T-helper 1 cell (primary cell): Measurements from ENCODE around the gene BPIFB2.

Experiments used
- DNase-seq, 5 donors: peaks; one replicate each; pipeline ENCODE4 v3.0.0-alpha.2; 2012 to 2020

The BPIFB2 gene

DNA sequence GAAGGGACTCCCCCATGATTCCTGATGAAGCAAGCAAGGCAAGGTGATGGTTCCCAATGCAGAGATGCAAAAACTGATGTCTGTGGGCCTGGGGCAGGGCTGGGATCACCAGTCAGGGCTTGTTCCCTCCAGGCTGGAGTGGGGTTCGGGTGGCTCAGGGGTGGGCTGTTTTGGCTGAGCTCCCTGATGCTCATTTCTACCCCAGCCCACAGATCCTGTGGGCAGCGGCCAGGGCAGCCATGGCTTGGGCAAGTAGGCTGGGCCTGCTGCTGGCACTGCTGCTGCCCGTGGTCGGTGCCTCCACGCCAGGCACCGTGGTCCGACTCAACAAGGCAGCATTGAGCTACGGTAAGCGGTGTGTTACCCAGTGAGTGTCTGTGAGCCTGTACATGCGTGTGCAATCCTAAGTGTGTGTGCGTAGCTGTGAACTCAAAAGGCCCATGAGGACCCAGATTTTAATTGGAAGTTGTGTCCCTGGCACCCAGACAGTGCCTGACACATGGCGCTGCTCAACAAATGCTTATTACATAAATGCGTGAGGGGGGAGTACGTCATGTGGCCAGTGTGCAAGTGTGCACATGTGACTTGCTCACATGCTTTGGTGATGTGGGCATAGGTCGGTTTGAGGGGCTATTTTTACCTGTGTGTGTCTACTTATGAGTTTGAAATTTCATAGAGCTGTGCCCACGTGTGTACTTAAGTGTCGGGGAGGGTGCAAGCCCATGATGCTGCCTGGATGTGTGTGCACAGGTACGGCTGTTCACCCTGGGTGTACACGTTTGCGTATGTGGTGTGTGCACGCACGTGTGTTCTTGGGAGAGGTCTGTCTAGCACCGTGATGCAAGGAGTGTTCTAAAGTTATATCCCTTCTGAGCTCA lies 1.1 kb downstream of the BPIFB2 start:
- no peak for DNase-seq

DNA sequence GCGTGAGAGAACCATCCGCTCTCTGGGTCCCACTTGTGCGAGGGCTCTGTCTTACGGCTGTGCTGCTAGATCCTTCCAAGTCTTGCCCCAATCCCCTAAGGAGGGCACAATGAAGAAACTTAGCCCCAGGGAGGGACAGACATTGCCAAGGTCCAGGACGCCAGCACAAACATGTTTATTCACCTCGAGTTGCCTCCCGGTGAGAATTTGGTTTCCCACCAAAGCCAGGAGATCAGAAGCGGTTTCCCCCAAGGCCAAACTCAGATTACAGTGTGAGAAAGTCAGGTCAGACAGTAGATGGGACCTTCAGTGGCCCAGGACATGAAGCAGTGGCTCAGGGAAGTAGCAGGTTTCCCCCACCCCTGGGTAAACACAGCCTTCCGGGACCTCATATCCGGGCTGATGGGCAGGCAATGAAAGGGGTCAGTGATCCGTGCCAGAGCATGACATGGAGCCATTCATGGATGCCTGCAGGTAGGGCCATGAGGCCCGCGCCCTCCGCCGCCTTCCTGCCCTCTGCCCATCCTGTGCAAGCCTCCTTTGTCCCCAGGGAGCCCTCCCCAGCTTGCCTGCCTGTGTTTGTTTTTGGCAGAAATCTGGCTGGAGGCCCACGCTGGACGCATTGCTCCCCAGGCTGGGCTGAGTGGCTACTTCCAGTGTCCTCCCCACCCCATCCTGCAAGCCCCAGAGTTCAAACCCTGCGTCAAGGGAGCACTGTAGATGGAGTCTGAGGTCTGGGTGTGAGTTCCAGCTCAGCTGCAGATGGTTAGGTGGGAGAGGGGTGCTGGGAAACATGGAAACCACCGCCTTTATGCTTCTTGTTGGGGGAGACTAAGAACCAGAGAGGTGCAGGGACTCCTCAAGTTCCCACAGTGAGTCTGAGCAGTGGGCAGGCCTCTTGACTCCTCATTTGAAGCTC lies 2.0 kb downstream of the BPIFB2 start:
- DNase-seq: no peak

DNA sequence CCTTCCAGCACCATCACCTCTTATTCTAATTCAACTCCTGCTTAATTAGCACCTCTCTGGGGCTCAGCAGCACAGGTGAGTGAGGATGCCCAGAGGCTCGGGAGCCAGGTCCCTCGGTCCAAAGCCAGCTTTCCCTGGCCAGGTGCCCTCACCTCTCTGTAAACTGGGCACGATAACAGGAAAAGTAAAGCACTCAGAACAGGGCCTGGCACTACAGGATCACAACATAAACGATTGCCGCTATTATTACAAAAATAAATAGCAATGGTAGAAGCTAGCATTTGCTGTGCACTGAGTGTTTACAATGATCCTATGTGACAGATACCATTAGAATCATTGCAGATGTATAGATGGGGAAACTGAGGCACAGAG lies 2.6 kb downstream of the BPIFB2 start:
- no peak for DNase-seq

DNA sequence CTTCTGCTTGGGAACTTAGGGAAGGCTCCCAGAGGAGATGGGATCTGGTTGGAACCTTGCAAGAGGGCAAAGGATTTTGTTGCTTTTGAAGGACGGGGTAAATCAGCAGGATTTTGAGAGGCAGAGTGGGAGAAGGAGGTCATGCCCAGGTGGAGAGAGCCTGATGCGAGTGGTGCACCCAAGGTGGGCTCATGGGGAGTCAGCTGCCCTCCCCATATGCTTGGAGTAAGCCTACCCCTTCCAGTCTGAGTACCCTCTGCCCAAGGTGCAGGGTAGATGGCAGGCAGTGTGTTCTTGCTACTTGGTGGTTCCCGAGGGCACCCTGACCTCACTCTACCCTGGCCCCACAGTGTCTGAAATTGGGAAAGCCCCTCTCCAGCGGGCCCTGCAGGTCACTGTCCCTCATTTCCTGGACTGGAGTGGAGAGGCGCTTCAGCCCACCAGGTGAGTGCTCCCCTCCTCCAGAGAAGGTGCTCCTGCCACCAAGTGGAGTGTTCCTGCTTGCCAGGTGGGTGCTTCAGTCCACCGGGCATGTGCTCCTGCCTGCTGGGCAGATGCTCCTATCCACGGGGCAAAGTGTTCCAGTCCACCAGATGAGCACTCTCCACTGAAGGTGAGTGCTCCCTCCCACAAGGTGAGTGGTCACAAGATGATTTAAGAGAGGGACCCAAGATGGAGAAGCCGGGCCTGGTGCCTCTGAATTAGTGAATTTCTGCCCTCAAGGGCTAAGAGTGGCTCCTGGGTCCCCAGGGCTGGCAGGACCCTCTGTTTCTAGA lies 3.4 kb downstream of the BPIFB2 start:
- no peak for DNase-seq

DNA sequence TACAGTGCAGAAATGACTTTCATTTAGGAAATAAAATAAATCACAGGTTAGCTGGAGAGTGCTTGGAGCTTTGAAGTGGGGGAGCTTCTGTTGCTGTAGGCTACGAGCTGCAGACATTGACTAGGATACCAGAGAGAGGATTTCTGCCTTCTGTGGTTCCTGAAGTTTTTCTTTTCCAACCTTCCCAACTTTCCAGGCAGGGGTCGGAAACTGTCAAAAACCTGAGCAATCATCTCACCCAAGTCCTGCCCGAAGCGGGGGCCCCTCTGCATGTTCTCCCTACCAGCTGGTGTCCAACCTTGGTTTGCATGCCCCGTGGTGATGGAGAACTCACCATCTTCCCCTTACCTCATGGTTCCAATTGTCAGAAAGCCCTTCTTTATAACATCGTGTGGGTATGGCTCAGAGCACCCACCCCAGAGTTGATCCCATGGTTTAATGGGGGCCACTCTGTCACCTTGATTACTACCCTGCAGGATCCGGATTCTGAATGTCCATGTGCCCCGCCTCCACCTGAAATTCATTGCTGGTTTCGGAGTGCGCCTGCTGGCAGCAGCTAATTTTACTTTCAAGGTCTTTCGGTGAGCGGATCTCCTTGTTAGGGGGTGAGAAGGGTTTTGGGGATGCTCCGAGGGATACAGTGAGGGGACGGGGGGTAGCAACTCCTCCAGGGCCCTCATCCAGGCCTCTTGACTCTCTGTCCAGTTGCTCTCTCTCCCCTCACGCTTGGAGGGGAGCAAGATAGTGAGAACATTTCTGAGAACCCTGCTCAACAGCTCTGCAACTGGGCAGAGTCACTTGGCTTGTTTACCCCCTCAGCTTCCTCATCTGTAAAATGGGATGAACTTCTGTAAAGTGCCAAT lies 5.1 kb downstream of the BPIFB2 start:
- DNase-seq: no peak

DNA sequence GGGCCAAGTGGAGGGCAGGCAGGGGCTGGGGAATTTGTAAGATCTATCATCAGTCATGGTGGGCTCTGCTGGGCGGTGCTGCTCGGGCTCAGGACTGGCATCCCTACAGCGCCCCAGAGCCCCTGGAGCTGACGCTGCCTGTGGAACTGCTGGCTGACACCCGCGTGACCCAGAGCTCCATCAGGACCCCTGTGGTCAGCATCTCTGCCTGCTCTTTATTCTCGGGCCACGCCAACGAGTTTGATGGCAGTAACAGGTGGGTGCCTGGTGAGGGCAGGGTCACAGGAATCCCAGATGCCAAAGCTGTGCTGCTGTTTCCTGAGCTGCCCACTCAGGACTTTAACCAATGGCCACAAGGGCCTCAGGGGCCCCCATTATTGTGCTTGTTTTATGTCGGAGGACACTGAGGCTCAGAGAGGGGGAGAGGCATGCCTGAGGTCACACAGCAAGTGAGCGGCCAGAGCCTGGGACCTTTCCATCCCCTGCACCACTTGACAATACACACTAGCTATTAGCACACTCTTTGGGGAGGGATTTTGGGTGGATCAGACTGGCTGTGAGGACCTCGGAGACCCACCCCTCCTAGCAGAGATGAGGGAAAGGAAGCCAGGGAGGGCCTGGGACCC lies 6.3 kb downstream of the BPIFB2 start:
- no peak for DNase-seq

DNA sequence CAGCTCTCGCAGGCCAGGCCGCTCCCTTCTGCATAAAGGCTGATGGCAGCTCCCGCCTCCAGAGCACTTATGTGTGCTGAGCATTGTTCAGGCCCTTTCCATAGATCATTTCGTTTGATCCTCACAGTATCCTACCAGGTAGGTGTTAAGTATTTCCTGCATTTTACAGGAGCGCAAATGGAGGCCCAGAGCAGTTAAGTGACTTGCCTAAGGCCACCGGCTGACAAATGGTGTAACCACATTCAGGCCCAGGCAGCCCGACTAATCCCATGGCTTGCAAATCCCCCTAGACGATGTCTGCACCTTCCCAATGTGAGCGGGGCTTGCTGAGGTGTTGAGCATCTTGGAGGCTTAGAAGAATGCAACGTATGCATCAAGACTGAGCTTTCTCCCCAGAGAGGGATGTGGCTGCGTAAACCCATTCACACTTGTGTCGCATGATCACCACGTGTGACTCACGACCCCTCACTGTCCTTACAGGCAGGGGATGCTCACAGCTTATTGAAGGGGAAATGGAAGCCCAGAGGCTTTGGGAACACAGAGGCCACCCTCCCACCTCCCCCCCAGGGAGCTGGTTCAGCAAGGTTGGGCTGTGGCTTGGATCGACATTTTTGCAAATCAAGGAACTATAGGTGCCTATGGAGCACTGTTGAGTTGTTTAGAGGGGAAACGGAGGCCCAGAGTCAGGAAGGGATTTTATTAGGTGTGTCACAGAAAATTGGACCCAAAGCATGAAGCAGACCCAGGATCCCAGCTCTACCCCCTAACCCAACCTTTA lies 7.0 kb downstream of the BPIFB2 start:
- DNase-seq: no peak

DNA sequence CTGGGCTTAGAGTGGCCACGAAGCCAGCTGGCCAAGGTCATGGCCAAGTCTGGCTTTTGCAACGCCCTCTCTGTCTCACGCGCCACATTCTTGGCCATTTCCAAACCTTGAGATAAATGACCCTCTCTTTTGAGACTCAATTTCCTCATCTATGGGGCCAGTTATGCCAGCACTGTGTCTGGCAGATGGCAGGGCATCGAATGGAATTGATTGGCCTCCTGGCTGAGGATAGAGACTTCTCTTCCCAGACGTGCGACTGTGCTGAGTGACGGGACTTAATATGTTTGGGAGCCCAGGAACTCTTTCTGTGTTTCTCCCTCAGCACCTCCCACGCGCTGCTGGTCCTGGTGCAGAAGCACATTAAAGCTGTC lies 7.6 kb downstream of the BPIFB2 start:
- DNase-seq: no peak

DNA sequence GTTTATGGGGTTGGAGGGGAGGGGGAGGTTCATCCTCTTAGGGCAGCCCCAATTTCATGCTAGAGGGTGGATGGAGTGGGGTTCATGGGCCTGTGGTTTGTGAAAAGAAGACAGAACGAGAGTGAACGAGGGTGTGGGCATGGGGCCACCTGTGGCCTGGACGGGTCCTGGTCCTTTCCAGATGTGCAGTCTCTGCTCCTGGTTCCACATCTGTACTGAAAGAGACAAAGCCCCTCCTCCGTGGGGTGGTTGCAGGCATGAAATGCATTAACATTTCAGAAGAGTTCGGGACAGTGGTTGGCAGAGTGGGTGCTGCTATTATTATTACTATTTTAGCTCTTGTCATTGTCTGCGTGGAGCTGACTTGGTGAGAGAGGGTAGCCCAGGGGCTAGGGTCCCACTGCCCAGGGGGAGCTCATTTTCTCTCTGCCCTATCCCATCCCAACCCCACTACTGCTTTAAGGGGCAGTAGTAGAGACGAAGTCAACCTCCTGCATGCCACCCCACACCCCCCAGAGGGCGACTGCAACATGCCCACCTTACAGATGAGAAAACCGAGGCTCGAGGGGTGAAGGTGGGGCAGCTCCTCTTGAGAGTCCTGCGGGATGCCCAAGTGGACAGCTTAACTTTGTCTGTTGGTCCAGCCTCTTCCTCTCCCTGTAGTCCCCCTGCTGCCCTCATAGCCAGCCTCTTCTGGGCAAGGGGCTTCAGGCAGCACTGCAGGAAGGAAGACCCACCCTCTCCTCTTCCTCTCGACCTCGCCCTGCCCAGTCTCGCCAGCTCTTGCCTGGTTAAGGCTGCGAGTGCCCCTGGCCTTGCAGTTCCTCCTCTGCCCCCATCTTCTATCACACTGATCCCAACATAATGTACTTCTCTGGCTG lies 8.4 kb downstream of the BPIFB2 start:
- DNase-seq: no peak

DNA sequence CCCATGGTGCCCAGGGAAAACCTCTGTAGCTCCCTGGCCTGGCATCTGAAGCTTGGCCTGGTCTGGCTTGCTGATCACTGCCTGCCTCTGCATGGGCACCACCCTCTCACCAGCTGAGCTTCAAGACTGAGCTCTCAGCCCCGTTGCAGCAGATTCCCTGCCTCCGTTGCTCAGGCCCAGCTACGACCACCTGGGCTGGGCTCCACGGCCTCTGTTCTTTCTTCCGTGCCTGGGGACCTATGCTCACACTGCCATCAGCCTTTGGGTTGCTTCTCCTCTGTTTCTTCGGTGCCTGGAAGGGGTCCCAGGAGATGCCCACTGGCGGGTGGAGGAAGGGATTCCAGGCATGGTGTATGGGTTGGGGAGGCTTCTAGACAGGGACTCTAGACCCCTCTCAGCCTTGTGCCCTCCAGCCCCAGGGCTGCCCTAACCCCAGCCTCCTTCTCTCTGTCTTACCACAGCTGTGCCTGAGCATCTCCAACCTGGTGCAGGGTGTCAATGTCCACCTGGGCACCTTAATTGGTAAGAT lies 9.1 kb downstream of the BPIFB2 start:
- no peak for DNase-seq

DNA sequence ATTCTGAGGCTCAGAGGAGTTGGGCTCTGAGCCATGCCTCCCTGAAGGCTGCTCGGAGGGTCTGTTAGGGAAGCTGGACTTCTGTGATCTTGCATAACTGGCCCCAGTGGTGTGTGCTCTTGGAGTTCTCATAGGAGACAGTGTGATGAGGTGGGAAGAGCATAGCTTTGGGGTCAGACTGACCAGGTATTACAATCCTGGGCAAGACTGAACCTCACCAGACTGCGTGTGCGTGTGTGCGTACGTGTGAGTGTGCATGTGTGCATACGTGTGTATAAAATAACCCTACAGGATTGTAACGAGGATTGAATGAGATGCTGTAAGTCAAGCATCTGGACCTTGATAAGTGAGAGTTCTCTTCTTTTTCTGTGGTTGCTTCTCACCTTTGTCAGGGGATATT lies 10.0 kb downstream of the BPIFB2 start:
- DNase-seq: no peak

DNA sequence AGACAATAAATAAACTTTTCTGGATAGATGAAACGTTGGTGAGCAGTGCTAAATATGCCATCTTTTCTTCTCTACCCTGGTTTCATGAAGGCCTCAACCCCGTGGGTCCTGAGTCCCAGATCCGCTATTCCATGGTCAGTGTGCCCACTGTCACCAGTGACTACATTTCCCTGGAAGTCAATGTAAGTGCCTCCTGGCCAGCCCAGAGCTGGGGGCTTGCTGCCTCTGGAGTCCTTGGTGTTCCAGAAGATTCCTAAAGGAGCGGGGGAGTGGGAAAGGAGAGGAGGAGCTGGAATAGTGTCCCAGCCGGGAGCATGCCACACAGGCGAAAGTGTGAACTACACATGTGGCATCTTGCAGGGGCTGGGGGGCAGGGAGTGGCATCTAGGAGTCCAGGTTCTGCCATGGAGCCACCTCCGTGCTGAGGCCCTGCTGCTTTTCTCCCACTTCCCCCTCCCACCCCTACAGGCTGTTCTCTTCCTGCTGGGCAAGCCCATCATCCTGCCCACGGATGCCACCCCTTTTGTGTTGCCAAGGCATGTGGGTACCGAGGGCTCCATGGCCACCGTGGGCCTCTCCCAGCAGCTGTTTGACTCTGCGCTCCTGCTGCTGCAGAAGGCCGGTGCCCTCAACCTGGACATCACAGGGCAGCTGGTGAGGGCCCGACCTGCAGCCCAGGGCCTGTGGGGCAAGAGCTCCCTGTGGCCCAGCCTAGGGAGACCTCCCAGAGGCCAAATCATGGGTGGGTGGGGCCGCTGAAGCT lies 10.8 kb downstream of the BPIFB2 start:
- no peak for DNase-seq

DNA sequence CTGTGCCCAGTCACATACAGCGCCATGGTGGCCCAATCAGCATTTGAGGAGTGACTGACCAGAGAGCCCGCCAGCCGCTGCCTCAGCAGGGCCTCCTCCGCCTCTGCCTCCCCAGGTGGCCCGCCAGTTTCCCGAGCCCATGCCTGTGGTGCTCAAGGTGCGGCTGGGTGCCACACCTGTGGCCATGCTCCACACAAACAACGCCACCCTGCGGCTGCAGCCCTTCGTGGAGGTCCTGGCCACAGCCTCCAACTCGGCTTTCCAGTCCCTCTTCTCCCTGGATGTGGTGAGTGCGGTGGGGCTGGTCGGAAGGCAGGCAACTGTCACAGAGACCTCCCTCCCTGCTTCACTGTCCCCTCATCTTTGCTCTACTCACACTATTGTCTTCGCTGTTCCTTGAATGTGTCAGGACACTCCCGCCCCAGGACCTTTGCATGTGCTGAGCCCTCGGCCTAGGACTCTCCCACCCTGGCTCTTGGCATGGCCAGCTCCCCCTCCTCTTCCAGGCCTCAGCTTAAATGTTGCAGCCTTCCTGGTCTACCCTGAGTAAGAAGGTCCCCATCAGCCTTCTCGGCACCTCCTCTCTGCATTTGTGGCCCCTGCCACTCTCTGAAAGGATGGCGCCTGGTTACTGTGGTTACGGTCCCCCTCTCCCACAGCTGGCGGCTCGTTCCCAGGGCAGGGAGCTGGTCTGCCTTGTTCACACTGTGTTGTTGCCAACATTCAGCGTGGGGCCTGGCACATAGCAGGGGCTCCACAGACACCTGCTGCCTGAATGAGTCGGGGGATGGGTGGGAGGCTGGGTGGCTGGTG lies 12.2 kb downstream of the BPIFB2 start:
- DNase-seq: no peak

DNA sequence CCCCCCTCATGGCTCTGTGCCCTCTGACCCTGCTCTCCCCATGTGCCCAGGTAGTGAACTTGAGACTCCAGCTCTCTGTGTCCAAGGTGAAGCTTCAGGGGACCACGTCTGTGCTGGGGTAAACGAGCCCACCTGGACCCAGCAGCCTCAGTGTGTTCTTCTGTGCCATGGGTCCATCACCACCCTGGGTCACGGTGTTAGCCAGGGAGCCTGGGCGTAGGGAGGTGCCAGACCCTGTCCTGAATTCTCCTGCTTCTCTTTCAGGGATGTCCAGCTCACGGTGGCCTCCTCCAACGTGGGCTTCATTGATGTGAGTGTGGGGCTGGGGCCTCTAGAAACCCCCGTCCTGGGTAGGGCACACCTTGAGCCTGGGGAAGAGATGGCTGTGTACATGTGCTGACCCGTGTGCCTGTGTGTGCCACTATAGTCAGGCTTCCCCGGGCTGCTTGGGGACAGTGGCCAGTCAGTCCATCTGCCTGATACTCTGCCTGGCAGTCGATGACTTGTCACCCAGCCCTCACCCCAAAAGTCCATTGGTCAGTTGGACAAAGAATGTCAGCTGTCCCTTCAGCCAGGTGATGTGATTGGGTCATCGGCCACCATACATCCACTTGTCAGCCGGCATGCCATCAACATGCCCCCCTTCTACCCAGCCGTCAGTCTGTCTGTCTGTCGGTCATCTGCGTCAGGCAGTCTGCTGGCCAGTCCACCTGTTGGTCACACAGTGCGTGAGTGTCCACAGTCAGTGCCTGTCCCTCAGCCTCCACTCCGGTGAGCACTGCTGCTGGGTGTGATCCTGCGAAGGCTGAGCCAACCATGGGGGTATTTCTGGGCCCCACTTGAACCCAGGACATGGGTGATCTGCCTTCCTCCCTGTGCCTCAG lies 13.0 kb downstream of the BPIFB2 start:
- no peak for DNase-seq

DNA sequence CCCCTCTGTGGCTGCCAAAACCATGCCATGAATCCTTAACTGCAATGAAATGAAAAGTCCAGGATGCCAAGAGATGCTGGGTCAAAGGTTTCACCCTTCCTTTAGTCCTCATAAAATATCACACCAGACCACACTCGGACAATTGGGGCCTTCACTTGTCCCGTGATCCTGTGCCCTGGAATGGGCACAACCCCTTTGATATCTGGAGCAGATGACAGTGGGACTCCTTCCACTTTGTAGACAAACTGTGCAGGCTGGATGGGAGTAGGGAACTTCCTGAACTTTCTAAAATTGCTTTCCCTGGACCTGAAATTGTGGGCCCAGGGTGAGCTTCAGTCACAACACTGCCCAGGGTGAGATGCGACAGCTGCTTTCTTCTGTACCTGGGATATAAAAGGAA lies 14.4 kb downstream of the BPIFB2 start:
- no peak for DNase-seq

DNA sequence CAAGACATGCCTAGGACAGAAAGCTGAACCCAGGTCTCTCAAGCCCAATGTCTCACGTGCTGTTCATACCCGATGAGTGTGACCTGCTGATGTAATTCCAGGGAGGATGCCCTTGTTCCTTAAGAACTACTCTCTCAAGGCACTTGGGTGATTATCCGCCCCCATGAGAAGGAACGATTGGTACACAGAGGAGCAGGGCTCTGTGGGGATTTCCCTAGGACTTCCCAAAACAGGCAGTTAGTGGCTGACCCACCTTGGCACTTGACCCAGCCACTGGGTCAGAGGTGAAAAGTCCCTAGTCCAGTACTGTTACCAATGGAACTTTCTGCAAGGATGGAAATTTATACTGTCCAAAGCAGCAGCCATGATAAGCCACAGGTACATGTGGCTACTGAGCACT lies 14.8 kb downstream of the BPIFB2 start:
- no peak for DNase-seq
